Anterior cingulate cortex (tissue), 58 donors: Measurements from ENCODE around the gene CAMTA1.

Experiments
- DNase-seq, 58 donors: peaks; one replicate each; lab custom pipeline; 2025; lab: John Stamatoyannopoulos, UW

Gene CAMTA1

DNA sequence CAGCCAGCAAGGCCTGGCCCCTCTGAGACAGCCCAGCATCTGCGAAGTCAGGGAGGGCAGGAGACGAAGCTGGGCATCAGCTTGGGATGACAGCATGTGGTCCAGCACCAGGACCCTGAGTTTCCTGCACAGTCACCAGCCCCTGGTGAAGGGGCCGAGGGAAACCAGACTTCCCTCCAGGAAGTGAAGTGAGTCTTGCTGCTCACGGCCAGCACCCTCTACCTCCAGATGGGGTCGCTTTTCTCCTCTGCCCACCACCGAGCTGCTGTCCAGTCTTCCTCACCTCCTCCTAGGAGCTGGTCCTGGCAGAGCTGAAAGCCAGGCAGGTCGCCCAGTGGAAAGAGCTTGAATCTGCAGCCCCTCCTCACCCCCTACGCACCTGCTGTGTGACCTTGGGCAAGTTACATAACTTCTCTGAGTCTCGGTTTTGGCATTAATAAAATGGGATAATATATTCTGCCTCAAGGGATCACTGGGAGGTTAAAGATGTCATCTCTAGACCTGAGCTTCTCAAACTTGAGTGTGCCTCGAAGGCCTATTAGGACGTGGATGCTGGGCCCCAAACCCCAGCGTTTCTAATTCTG is 867.4 kb downstream of the CAMTA1 start:
- no peak for DNase-seq

DNA sequence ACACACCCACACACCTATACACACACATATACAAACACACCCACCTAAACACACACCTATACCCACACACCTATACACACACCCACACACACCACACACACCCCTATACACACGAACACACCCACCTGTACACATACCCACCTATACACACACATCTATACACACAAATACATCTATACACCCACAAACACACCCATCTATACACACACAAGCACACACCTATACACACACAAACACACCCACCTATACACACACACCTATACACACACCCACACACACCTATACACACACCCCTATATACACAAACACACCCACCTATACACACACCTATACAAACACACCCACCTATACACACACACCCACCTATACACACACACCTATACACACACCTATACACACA is 869.5 kb downstream of the CAMTA1 start:
- DNase-seq, result no peak

DNA sequence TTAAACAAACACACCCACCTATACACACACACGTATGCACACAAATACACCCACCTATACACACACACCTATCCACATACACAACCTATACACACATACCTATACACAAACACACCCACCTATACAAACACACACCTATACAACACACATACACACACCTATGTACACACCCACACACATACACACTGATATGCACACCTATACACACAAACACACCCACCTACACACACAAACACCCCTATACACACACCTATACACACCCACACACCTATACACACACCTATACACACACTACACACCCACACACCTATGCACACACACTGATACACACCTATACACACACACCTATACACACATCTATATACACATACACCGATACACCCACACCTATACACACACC is 870.1 kb downstream of the CAMTA1 start:
- DNase-seq, result no peak

DNA sequence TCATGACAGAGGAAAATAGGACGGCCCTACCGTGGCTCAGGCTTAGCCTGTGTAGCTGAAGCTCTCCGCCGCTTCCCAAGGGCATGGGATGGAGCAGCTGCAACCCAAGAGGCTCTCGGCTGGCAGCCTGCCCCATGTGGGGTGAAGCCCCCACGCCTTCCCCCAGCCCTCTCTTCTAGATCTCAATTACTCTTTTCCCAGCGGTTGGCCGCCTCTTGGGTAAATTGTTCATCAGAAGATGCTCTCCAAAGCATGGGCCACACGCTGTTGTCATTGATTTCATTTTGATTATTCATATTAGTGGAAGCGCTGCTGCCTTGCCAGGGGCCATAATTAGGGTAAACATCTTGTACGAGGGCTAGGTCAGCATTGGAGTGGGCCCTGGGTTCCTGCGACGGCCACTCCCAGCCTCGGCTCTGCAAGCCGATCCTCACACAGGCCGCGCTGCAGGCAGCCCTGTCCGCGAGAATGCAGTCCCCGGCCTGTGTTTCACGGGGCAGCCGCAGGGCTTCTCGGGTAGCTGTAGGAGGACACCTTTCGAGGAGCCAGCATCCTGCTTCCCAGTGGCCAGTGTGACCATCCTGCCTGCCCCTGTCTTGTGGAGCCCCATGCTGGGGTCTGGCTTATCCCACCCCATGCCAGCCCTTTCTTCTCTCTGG is 871.4 kb downstream of the CAMTA1 start:
- DNase-seq, result no peak

DNA sequence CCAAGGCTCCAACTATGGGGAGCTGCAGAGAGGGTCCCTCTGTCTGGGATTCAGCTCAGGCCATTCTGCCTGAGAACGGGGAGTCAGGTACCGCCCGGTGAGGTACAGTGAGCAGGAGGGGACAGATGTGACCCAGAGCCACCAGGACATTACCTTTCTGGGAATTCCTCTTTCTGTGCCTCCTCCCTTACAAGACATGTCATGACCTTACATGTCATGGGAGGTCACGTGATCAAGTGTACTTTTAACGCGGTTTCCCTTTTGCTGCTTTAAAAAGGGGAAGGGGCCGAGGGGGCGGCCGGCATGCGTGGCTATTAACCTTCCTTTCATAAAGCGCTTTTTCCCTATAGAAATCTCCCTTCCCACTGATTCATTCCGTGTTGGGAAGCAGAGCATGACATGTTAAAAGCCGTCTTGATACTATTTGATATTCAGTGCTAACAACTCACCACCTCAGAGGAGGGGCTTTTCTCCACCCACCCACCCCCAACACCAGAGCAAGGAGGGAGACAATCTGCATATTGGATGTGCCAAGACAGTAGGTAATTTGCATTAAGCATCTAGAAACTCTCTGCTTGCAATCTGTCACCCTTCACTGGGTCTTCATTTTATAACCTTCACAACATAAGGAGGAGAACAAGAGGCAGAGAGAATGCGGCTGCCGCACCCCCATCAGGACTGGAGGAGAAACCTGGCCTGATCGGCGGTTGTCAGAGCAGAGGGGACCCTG is 872.2 kb downstream of the CAMTA1 start:
- DNase-seq, result peak in 1 of 58 donors; percentile 30

DNA sequence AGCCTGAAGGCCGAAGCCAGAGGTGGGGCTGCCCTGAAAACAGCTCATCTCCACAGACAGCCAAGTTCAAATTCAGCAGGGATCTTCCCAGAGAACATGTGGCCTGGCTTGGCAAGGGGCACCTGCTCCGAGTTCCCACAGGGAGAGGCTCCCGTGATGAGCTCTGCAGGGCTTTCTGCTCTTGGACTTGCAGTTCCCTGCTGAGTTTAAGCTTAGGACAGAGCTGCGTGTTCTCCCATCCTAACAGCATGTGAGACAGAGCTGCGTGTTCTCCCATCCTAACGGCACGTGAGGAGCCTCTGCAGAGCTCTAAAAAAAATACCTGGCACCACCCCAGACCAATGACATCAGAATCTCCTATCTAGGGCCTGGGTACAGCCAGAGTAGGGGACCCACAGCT is 872.8 kb downstream of the CAMTA1 start:
- DNase-seq, result no peak

DNA sequence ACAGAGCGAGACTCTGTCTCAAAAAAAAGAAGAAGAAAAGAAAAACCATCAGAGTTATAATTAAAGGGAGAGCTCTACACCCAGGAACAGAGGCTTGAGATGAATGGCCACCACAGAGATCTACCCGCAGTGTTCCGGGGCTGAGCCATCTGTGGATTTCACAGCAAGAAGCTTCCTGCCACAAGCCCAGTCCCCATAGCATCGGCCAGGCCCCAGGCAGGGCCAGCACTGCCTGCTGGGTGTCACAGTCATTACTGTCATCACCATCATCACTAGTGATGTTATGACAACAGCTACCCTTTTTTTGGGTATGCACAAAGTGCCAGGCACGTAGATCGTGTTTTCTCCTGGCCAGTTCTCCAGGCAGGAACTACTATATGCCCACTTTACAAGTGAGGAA is 874.3 kb downstream of the CAMTA1 start:
- no peak for DNase-seq

DNA sequence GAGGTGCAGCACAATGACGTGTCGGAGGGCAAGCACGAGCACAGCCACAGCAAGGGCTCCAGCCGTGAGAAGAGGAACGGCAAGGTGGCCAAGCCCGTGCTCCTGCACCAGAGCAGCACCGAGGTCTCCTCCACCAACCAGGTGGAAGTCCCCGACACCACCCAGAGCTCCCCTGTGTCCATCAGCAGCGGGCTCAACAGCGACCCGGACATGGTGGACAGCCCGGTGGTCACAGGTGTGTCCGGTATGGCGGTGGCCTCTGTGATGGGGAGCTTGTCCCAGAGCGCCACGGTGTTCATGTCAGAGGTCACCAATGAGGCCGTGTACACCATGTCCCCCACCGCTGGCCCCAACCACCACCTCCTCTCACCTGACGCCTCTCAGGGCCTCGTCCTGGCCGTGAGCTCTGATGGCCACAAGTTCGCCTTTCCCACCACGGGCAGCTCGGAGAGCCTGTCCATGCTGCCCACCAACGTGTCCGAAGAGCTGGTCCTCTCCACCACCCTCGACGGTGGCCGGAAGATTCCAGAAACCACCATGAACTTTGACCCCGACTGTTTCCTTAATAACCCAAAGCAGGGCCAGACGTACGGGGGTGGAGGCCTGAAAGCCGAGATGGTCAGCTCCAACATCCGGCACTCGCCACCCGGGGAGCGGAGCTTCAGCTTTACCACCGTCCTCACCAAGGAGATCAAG is 878.3 kb downstream of the CAMTA1 start:
- no peak for DNase-seq

DNA sequence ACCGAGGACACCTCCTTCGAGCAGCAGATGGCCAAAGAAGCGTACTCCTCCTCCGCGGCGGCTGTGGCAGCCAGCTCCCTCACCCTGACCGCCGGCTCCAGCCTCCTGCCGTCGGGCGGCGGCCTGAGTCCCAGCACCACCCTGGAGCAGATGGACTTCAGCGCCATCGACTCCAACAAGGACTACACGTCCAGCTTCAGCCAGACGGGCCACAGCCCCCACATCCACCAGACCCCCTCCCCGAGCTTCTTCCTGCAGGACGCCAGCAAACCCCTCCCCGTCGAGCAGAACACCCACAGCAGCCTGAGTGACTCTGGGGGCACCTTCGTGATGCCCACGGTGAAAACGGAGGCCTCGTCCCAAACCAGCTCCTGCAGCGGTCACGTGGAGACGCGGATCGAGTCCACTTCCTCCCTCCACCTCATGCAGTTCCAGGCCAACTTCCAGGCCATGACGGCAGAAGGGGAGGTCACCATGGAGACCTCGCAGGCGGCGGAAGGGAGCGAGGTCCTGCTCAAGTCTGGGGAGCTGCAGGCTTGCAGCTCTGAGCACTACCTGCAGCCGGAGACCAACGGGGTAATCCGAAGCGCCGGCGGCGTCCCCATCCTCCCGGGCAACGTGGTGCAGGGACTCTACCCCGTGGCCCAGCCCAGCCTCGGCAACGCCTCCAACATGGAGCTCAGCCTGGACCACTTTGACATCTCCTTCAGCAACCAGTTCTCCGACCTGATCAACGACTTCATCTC is 879.1 kb downstream of the CAMTA1 start:
- no peak for DNase-seq

DNA sequence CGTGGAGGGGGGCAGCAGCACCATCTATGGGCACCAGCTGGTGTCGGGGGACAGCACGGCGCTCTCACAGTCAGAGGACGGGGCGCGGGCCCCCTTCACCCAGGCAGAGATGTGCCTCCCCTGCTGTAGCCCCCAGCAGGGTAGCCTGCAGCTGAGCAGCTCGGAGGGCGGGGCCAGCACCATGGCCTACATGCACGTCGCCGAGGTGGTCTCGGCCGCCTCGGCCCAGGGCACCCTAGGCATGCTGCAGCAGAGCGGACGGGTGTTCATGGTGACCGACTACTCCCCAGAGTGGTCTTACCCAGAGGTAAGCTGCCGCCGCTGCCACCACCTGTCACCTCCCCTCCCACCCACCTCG is 879.6 kb downstream of the CAMTA1 start:
- no peak for DNase-seq

DNA sequence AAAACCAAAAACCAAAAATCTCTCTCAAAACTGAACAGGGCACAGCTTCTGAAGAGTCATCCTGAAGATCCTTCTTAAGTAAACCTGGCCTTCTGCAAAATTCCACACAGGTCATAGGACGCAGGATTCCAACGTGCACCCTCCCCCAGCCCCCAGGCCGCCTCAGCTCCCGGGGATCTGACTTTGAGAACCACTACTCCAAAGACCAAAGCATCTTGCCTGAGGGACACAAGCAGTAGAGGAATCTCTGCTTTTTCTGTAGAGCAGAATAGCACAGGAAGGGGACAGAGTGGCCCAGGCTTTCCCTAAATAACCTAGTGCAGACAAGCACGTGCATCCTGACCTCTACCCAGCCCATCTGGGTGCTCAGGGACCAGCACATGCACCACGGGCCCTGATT is 881.0 kb downstream of the CAMTA1 start:
- no peak for DNase-seq

DNA sequence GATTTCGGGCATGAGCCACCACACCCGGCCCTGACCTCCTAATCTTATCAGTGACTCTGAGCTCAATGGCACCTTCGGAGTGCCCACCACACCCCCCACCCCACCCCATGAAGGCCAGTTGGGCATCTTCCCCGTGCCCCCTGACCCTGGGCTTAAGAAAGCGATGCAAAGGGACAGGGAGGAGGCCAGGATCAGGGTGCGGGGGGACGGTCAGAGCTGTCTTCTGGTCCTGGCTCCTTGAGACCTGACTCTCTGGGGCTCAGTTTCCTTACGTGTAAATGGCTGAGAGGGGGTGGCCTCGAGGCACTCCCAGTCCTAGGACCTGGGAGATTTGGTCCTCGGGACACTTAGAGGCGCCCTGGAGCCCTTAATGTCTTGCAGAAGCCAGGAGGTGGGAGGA is 881.9 kb downstream of the CAMTA1 start:
- no peak for DNase-seq

DNA sequence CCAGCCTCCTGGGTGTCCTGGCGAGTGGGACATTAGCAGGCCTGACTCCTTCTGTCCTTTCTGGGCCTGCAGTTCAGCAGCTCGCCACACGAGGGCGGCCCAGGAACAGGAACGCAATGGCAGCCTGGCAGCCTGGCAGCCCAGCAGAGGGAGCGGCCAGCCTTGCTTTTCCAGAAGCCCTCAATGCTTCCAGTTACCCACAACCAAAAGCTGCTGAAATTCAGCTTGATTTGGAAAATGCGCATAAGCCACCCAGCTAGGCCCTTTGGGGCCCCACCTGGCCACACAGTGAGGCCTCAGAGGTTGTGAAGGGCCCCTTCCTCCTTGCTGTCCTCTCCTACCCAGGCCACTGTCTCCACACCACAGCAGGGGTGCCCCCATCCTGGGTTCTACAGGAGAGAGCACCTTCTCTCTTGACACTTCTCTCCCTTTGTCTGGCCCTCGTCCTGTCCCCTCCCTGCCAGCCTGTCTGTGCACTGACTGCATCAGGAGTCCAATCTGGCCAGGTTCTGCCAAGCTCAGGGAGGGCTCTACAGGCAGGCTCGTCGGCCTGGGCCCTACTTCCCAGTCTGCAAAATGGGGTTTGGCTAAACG is 882.5 kb downstream of the CAMTA1 start:
- DNase-seq, result peak; percentile 25 to 99 (median 87)

DNA sequence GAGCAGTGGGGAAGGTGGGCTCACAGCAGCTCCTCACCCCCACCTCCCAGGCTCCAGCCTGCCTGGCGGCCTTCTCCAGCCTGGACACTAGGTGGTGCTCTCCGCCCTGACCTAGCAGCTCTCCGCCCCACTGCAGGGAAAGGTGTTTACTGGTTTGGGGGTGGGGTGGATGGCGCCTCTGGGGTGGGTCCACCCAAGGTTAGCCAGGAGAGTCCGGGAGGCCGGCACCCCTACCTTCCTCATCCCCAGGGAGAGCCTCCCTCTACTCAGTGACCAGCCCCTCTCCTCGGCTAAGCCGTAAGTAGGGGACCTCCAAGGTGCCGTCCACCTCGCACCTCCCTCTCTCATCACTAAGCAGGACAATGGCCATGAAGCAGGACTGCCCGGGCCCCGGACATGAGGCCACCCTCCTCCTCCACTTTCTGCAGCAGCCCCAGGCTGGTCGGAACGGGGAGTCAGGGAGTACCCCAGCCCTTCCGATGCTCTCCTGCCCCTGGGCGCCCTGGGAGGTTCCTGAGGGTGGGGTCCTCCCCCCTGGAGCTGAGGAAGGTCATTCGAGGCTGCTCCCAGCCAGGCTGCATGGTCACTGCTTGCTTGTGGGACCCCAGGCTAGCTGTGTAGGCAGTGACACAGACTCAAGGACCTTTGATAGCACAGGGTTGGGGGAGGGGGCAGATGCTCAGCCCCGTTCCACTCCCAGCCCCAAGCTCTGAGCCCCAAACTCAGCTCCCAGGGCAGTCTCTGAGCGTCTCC is 884.5 kb downstream of the CAMTA1 start:
- DNase-seq, result peak in 50 of 58 donors; percentile 10 to 81 (median 53)

DNA sequence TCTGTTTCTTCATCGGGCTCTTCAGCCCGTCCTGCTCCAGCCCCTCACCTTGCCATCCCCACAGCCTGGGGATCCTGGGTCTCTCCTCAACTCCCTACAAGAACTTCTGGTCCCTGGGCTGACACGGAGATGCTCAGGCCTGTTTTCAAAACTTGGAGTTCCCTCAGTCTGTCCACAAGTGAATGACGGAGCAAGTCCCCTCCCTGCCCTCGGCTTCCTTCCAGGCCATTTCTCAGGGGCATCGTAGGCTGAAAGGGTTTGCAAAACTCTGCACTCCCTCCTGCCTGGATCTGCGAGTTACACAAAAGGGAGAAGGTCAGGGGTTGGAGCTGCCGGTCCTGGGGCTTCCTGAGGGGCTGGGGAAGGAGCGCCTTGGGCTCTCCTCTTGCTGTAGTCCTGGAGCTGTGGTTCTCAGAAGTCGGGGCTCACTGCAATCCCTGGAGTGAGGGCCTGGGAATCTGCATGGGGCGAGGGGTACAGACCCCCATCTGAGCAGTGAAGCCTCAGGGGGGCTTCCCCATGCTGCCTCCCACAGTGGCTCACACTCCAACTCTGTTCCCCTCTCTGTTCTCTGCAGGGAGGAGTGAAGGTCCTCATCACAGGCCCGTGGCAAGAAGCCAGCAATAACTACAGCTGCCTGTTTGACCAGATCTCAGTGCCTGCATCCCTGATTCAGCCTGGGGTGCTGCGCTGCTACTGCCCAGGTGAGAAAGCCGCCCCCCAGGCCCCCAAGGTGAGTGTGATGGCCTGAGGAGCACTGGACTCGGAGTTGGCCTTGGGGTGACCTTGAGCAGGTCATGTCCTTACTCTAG is 885.3 kb downstream of the CAMTA1 start:
- no peak for DNase-seq

DNA sequence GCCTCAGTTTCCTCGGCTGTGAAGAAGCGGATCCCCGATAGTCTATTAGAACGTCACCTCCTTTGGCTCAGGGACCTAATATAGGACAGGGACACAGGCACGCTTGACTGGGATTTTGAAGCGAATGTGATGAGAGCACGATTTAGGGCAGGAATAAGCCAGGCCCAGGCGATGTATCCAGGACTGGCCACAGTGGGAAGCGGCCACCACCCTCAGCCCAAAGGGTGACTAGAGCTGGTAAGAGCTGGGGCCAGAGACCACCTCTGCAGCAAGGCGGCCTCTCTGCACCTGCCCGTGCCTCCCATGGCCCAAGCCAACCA is 885.9 kb downstream of the CAMTA1 start:
- DNase-seq, result no peak

DNA sequence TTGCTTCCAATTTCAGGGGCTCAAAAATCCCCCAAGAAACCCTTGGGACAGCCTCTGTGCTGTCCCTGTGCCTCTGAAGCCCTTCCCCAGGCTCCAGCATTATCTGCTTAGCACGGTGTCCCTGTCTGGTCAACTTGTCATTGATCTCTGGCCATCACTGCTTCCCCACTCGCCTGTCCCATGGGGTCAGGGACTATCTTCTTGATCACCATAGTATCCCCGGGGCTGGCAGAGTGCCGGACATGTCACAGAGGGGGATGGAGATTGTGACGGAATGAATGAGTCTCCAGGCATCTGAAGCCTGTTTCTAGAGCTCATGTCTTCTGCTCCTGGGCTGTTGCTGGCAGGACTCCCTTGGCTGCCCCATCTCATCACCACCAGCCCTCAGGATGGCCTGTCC is 886.4 kb downstream of the CAMTA1 start:
- no peak for DNase-seq

DNA sequence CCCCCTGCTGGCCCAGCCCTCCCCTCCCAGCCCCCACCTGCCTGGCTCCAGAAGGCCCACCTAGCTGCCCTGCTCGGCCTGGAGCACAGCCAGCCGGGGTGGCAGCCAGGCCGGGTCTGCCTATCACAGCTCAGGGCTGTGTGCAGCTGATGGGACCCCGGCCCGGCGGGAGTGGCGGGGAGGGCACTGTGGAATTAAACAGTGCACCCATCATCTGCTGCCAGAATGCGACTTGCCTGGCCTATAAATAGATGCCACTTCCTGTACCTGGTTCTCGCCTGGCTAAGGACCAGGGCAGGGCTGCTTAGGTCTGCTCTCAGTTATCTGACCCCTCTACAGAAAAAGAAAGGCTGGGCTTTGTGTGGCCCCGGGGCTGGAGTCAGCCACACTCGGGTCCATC is 887.6 kb downstream of the CAMTA1 start:
- no peak for DNase-seq

DNA sequence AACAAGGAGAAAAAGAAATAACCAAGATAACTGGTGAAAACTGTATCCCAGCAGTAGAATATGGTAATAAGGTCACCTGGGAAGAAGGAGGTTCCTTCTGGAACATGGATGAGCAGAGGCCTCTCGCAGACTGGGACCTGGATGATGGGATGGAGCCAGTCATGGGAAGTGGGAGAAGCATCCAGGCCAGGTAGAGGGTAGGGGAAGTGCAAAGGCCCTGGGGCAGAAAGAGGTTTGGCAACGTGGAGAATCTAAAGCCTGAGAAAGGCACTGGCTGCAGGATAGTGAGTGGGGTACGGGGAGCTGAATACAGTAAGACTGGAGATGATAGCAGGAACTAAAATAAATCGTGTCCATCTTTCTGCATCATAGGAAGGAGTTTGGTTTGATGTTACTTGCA is 889.7 kb downstream of the CAMTA1 start:
- DNase-seq, result no peak
